H1 (cell line): ENCODE measurements around the gene CDC42BPB. TPM values are rescaled to one million over a fixed set of nuclear protein-coding genes. Genes with fewer than 3 reads are reported as not detected.

Experiments used
- CTCF ChIA-PET: fragments of 300-600 bp; sonication (Branson Sonifier 250); formaldehyde crosslinking; loops from one replicate; lab custom pipeline; 2021; ENCODE audit not compliant: partially characterized antibody; lab: Charles Lee
- POLR2A ChIA-PET: fragments of 300-600 bp; sonication (Branson Sonifier 250); formaldehyde crosslinking; loops from one replicate; lab custom pipeline; 2021; ENCODE audit warnings: inconsistent platforms; ENCODE audit not compliant: partially characterized antibody; lab: Charles Lee
- DNase-seq, 2 experiments: peaks; one replicate each; pipeline versions ENCODE4 v3.0.0 to v3.0.0-alpha.2; 2010 to 2022; ENCODE audit warnings: low spot score in 2 of 2, low read depth in 1 of 2, mixed read lengths in 1 of 2
- FAIRE-seq: peaks from 2 replicates; lab custom pipeline; 2011; peaks lifted over from hg19 to GRCh38; lab: Jason Lieb, UNC
- H2AFZ ChIP-seq: 2 replicates; pipeline ENCODE4 v1.8.1; 2012; ENCODE audit warnings: low read length, inconsistent platforms
- H2AK5ac ChIP-seq: 2 replicates; pipeline ENCODE4 v1.6.1; 2013; ENCODE audit warnings: low read depth, low read length
- H2BK120ac ChIP-seq: replicated peaks from 2 replicates; pipeline ENCODE3; 2013; ENCODE audit warnings: low read depth, low read length, inconsistent platforms
- H2BK12ac ChIP-seq: 2 replicates; pipeline ENCODE4 v1.6.1; 2013; ENCODE audit warnings: low read depth, low read length
- H2BK15ac ChIP-seq: 2 replicates; pipeline ENCODE4 v1.6.1; 2013; ENCODE audit warnings: low read length
- H2BK20ac ChIP-seq: 2 replicates; pipeline ENCODE4 v1.6.1; 2013; ENCODE audit warnings: low read length
- H2BK5ac ChIP-seq: 2 replicates; pipeline ENCODE4 v1.6.1; 2013; ENCODE audit warnings: low read depth, low read length
- H3K14ac ChIP-seq: 2 replicates; pipeline ENCODE4 v1.6.1; 2013; ENCODE audit warnings: inconsistent platforms; ENCODE audit not compliant: insufficient read length
- H3K18ac ChIP-seq: 2 replicates; pipeline ENCODE4 v1.6.1; 2013; ENCODE audit warnings: low read length; ENCODE audit errors: extremely low read depth
- H3K23ac ChIP-seq: 2 replicates; pipeline ENCODE4 v1.6.1; 2013; ENCODE audit warnings: inconsistent platforms; ENCODE audit not compliant: insufficient read length
- H3K23me2 ChIP-seq: 2 replicates; pipeline ENCODE4 v1.6.1; 2013; ENCODE audit warnings: low read depth, low read length
- H3K27ac ChIP-seq: 2 replicates; pipeline ENCODE4 v1.6.1; 2011; ENCODE audit warnings: low read depth, low read length, inconsistent platforms
- H3K27me3 ChIP-seq, 4 experiments: replicated peaks in 1 of 4; 1 replicate in 1 of 4; 2 replicates in 3 of 4; pipeline versions ENCODE4 v1.6.1 to v1.8.1; 2011 to 2013; ENCODE audit warnings: low read length in 3 of 4, mild to moderate bottlenecking in 3 of 4, inconsistent platforms in 2 of 4, mixed read lengths in 2 of 4, moderate library complexity in 1 of 4; ENCODE audit not compliant: control insufficient read depth in 3 of 4, insufficient read depth in 3 of 4; ENCODE audit errors: extremely low read depth in 1 of 4
- H3K36me3 ChIP-seq, 4 experiments: 2 replicates each; pipeline versions ENCODE4 v1.6.1 to v1.8.1; 2011 to 2013; ENCODE audit warnings: mild to moderate bottlenecking in 4 of 4, low read length in 3 of 4, moderate library complexity in 2 of 4, control low read depth in 1 of 4, inconsistent platforms in 1 of 4; ENCODE audit not compliant: insufficient read depth in 4 of 4, control insufficient read depth in 2 of 4
- H3K4ac ChIP-seq: replicated peaks from 2 replicates; pipeline ENCODE3; 2013; ENCODE audit warnings: low read length, low read depth, mixed read lengths, inconsistent platforms; ENCODE audit not compliant: insufficient read length
- H3K4me1 ChIP-seq, 4 experiments: replicated peaks in 1 of 4; 1 replicate in 1 of 4; 2 replicates in 3 of 4; pipeline versions ENCODE4 v1.6.1 to v1.8.1; 2011 to 2013; ENCODE audit warnings: low read length in 3 of 4, inconsistent platforms in 2 of 4, mixed read lengths in 1 of 4; ENCODE audit not compliant: insufficient read depth in 4 of 4, control insufficient read depth in 3 of 4
- H3K4me2 ChIP-seq, 2 experiments: 2 replicates each; pipeline versions ENCODE4 v1.6.1 to v1.8.1; 2011 to 2013; ENCODE audit warnings: low read depth in 2 of 2, low read length in 2 of 2, control low read depth in 1 of 2, inconsistent platforms in 1 of 2, mild to moderate bottlenecking in 1 of 2; ENCODE audit not compliant: insufficient read depth in 1 of 2
- H3K4me3 ChIP-seq, 4 experiments: fragments of 200-600, 300-600 bp in 1 of 4; sonication (generic), shearing (Covaris generic), sonication (Bioruptor Twin) in 1 of 4; 2 replicates each; pipeline versions ENCODE4 v1.5.1 to v1.8.1; 2011 to 2016; ENCODE audit warnings: low read length in 4 of 4, low read depth in 3 of 4, control low read depth in 2 of 4, inconsistent platforms in 2 of 4, mild to moderate bottlenecking in 2 of 4, mixed read lengths in 1 of 4, moderate library complexity in 1 of 4; ENCODE audit not compliant: insufficient read depth in 2 of 4; ENCODE audit errors: extremely low read depth in 1 of 4
- H3K56ac ChIP-seq: replicated peaks from 2 replicates; pipeline ENCODE3; 2013; ENCODE audit warnings: low read depth, mild to moderate bottlenecking, mixed read lengths, low read length, inconsistent platforms; ENCODE audit not compliant: insufficient read length
- H3K79me1 ChIP-seq: 2 replicates; pipeline ENCODE4 v1.6.1; 2013; ENCODE audit warnings: low read depth, low read length, control low read depth
- H3K79me2 ChIP-seq, 2 experiments: 2 replicates each; pipeline versions ENCODE4 v1.6.1 to v1.8.1; 2012 to 2013; ENCODE audit warnings: low read length in 2 of 2, mild to moderate bottlenecking in 2 of 2, inconsistent platforms in 1 of 2; ENCODE audit not compliant: insufficient read depth in 2 of 2, control insufficient read depth in 1 of 2
- H3K9ac ChIP-seq, 4 experiments: replicated peaks in 1 of 4; 1 replicate in 1 of 4; 2 replicates in 3 of 4; pipeline versions ENCODE4 v1.6.1 to v1.8.1; 2011 to 2013; ENCODE audit warnings: low read depth in 3 of 4, low read length in 3 of 4, control low read depth in 2 of 4, mild to moderate bottlenecking in 2 of 4, moderate library complexity in 2 of 4, inconsistent platforms in 1 of 4; ENCODE audit errors: extremely low read depth in 1 of 4
- H3K9me3 ChIP-seq, 2 experiments: 2 replicates each; pipeline versions ENCODE4 v1.6.1 to v1.8.1; 2012 to 2013; ENCODE audit warnings: mild to moderate bottlenecking in 2 of 2, moderate library complexity in 2 of 2, control low read depth in 1 of 2, inconsistent platforms in 1 of 2, low read depth in 1 of 2, low read length in 1 of 2, mixed read lengths in 1 of 2; ENCODE audit not compliant: insufficient read depth in 2 of 2
- H4K20me1 ChIP-seq, 2 experiments: replicated peaks in 1 of 2; 2 replicates each; pipeline versions ENCODE3 to v1.8.1; 2011 to 2013; ENCODE audit warnings: inconsistent platforms in 2 of 2, low read length in 2 of 2, mild to moderate bottlenecking in 1 of 2; ENCODE audit not compliant: insufficient read depth in 2 of 2, control insufficient read depth in 1 of 2
- H4K5ac ChIP-seq: 2 replicates; pipeline ENCODE4 v1.6.1; 2013; ENCODE audit warnings: low read length, low read depth, mixed read lengths, inconsistent platforms; ENCODE audit not compliant: insufficient read length
- H4K8ac ChIP-seq: 2 replicates; pipeline ENCODE4 v1.8.0; 2013; ENCODE audit warnings: mild to moderate bottlenecking, moderate library complexity, low read length, inconsistent platforms; ENCODE audit not compliant: insufficient read depth; ENCODE audit errors: extremely low read depth
- H4K91ac ChIP-seq: replicated peaks from 2 replicates; pipeline ENCODE3; 2013; ENCODE audit warnings: low read length, mixed read lengths, inconsistent platforms; ENCODE audit not compliant: insufficient read length
- CREB1 ChIP-seq: IDR thresholded peaks from 2 replicates; pipeline ENCODE4 v1.6.1; 2012; ENCODE audit warnings: inconsistent platforms
- NRF1 ChIP-seq: IDR thresholded peaks from 2 replicates; pipeline ENCODE4 v1.6.1; 2011; ENCODE audit warnings: mild to moderate bottlenecking, low read depth, low read length, improper control_type of control experiment
- POLR2A ChIP-seq, 2 experiments: IDR thresholded peaks; 1 replicate in 1 of 2; 2 replicates in 1 of 2; pipeline ENCODE4 v1.6.1; 2011; ENCODE audit warnings: low read depth in 2 of 2, low read length in 2 of 2, mild to moderate bottlenecking in 2 of 2; ENCODE audit errors: control extremely low read depth in 1 of 2
- RNF2 ChIP-seq: fragments of 200-900, 300-1000 bp; sonication (generic); IDR thresholded peaks from 2 replicates; pipeline ENCODE4 v1.7.1; 2016; ENCODE audit warnings: borderline replicate concordance, low read depth, mild to moderate bottlenecking, antibody characterized with exemption, low read length; ENCODE audit not compliant: poor library complexity, severe bottlenecking; ENCODE audit errors: missing control alignments
- SIRT6 ChIP-seq: IDR thresholded peaks from one replicate; pipeline ENCODE4 v1.7.1; 2012; ENCODE audit warnings: low read length, inconsistent platforms
- WGBS, 2 experiments: shearing (Covaris generic) in 1 of 2; methylation state at CpG; one replicate each; pipeline versions ENCODE4 v1.1.6 to v1.1.7; 2013 to 2015; ENCODE audit warnings: low lambda C conversion rate in 2 of 2, mixed read lengths in 2 of 2, inconsistent platforms in 1 of 2, low coverage in 1 of 2, missing lambda C conversion rate in 1 of 2; ENCODE audit not compliant: insufficient replicate concordance in 2 of 2, insufficient coverage in 1 of 2, insufficient read length in 1 of 2; ENCODE audit errors: extremely low coverage in 1 of 2, missing lambda C conversion rate in 1 of 2; 5-methylcytosine and 5-hydroxymethylcytosine counted together
- polyA plus RNA-seq, 7 experiments: library from polyadenylated mRNA; depleted of rRNA in 3 of 7; stranded (reverse) in 5 of 7; unstranded in 2 of 7; fragments of >200 nt in 5 of 7; fragments of 200-250 nt in 2 of 7; gene quantifications; 1 replicate in 5 of 7; 2 replicates in 1 of 7; 4 replicates in 1 of 7; pipeline versions ENCODE4 v1.2.1 to v1.2.3, GENCODE V29; 2011 to 2013; ENCODE audit warnings: missing spikeins in 2 of 7, mixed read lengths in 2 of 7
- total RNA-seq: library from RNA; stranded (reverse); fragmentation: NEBNext Ultra II Directional; extraction: Animal tissue kit (Norgen Biotek cat#: 25700); gene quantifications from 2 replicates; pipeline ENCODE4 v1.2.1, GENCODE V29; 2021

CDC42BPB gene
- total and polyA plus RNA-seq, 2 of the 8 experiments (the other 6 are each of a cell fraction or from before 2014, with no cell fraction given), result 51.2 to 88.2 TPM

- Histone ChIP-seq H3K56ac (no peak overlapping the region), H3K79me1 (no peaks in the 10 kb centered on the region; the same call in 1 of the 2 replicates), H3K14ac (no peak overlapping the region), H3K4me1 (no peaks in the 10 kb centered on the region), H3K79me2 (no peaks in the 10 kb centered on the region), H3K4me2 (no peak overlapping the region), H3K27me3 (no peaks in the 10 kb centered on the region), H2BK120ac (no peak overlapping the region), H2BK12ac (no peak overlapping the region), H2BK5ac (no peak overlapping the region), H4K91ac (no peak overlapping the region), H3K23me2 (no peaks in the 10 kb centered on the region), H4K8ac (no peak overlapping the region; the same call in 1 of the 2 replicates), H4K20me1 (peaks cover 2 to 3% of the 10 kb centered on the region in 2 experiments), H2BK15ac (no peak overlapping the region), H2AFZ (no peak overlapping the region), H3K18ac (no peak overlapping the region), H2BK20ac (no peak overlapping the region), H3K9ac (no peak overlapping the region), H3K9me3 (no peaks in the 10 kb centered on the region), H3K4me3 (no peak overlapping the region), H3K4ac (no peak overlapping the region), H3K27ac (no peak overlapping the region), H3K23ac (no peak overlapping the region), H3K36me3 (peaks cover 12 to 69% (median 52%) of the 10 kb centered on the region in 4 experiments; a peak in 7 of 8 replicates), H2AK5ac (no peak overlapping the region), H4K5ac (no peak overlapping the region)
- FAIRE-seq (no peak), DNase-seq (no peak)
- CTCF ChIA-PET, result interaction anchor here (0.9 kb wide), 1 partner anchor 10 kb away, joined by 3 read pairs; no protein-coding TSS in a partner anchor
- POLR2A ChIA-PET, result no interaction called here
- 88% methylated on average over 9 of the region's 9 CpGs; no CpG with 5 or more reads in 1 of the 2 experiments for WGBS, 2 experiments
- TF ChIP-seq SIRT6 (no peak), NRF1 (no peak), CREB1 (no peak), RNF2 (no peak), POLR2A (IDR thresholded peaks at IDR 0.05; ENCODE audit: control extremely low read depth in 1 of 2, low read depth in 2 of 2, low read length in 2 of 2) (no peak)
Measured at GRCh38 chr14:102962111-102962627, 95.2 kb downstream of the CDC42BPB start.
